HL-60/S4 (cell line): Measurements from ENCODE around the gene PRPSAP1.

ENCODE experiments used
- in situ Hi-C: fragments of 300-500 bp; cut with MboI; formaldehyde crosslinking; loops from 2 replicates; pipeline ENCODE4 v1.14.3; 2022; ENCODE audit warnings: low sequenced_read_pairs

The PRPSAP1 gene

GRCh38 chr17:76270770-76271668, 82.7 kb downstream of the PRPSAP1 start:
- in situ Hi-C loops, result no loop called here

- in situ Hi-C loops, result no loop called here
These were observed 83.6 kb downstream of the PRPSAP1 start for GRCh38 chr17:76270127-76270592.

GRCh38 chr17:76268991-76269981, 84.4 kb downstream of the PRPSAP1 start:
- in situ Hi-C loops, result loop anchor here (10.0 kb wide), 1 partner anchor 74 kb away; no protein-coding TSS in a partner anchor

- in situ Hi-C loops, result loop anchor here (10.0 kb wide), 1 partner anchor 73 kb away; no protein-coding TSS in a partner anchor
These were observed 85.5 kb downstream of the PRPSAP1 start for GRCh38 chr17:76268015-76268749.

GRCh38 chr17:76267581-76268001, 86.1 kb downstream of the PRPSAP1 start:
- in situ Hi-C loops, result loop anchor here (10.0 kb wide), 1 partner anchor 73 kb away; no protein-coding TSS in a partner anchor

- in situ Hi-C loops, result loop anchor here (10.0 kb wide), 1 partner anchor 72 kb away; no protein-coding TSS in a partner anchor
These were observed 86.6 kb downstream of the PRPSAP1 start for GRCh38 chr17:76267051-76267576.

GRCh38 chr17:76266244-76266938, 87.3 kb downstream of the PRPSAP1 start:
- in situ Hi-C loops, result loop anchor here (10.0 kb wide), 1 partner anchor 72 kb away; no protein-coding TSS in a partner anchor

GRCh38 chr17:76265624-76266243, 88.0 kb downstream of the PRPSAP1 start:
- in situ Hi-C loops, result loop anchor here (10.0 kb wide), 1 partner anchor 71 kb away; no protein-coding TSS in a partner anchor

- in situ Hi-C loops, result loop anchor here (10.0 kb wide), 1 partner anchor 70 kb away; no protein-coding TSS in a partner anchor
These were observed 88.7 kb downstream of the PRPSAP1 start, which contains the start of gene UBALD2 for GRCh38 chr17:76264755-76265623. TSS of gene UBALD2 (plus strand) at chr17:76265348. CDS start at chr17:76265506, 158 bp downstream.

GRCh38 chr17:76264425-76264754, 89.3 kb downstream of the PRPSAP1 start:
- in situ Hi-C loops, result loop anchor here (10.0 kb wide), 1 partner anchor 70 kb away; no protein-coding TSS in a partner anchor

- in situ Hi-C loops, result loop anchor here (10.0 kb wide), 1 partner anchor 69 kb away; no protein-coding TSS in a partner anchor
These were observed 89.8 kb downstream of the PRPSAP1 start for GRCh38 chr17:76263896-76264295.

GRCh38 chr17:76262732-76263344, 90.9 kb downstream of the PRPSAP1 start:
- in situ Hi-C loops, result loop anchor here (10.0 kb wide), 1 partner anchor 68 kb away; no protein-coding TSS in a partner anchor

GRCh38 chr17:76261421-76262215, 92.1 kb downstream of the PRPSAP1 start:
- in situ Hi-C loops, result loop anchor here (10.0 kb wide), 1 partner anchor 67 kb away; no protein-coding TSS in a partner anchor

- in situ Hi-C loops, result loop anchor here (10.0 kb wide), 1 partner anchor 66 kb away; no protein-coding TSS in a partner anchor
These were observed 93.0 kb downstream of the PRPSAP1 start for GRCh38 chr17:76260669-76261068.

- in situ Hi-C loops, result loop anchor here (10.0 kb wide), 1 partner anchor 65 kb away; no protein-coding TSS in a partner anchor
These were observed 93.5 kb downstream of the PRPSAP1 start for GRCh38 chr17:76260220-76260619.
